GM12864 (cell line): ENCODE results near the gene RNASEH2A.

Experiments used
- DNase-seq: peaks from one replicate; pipeline ENCODE4 v3.0.0-alpha.2; 2011; ENCODE audit warnings: low read depth
- H3K4me3 ChIP-seq: 2 replicates; pipeline ENCODE4 v1.5.1; 2011; ENCODE audit warnings: mild to moderate bottlenecking, low read depth, low read length, control low read depth
- CTCF ChIP-seq: IDR thresholded peaks from 2 replicates; pipeline ENCODE4 v1.5.1; 2011; ENCODE audit warnings: low read depth, mild to moderate bottlenecking, moderate library complexity, low read length, control low read depth, inconsistent platforms; ENCODE audit errors: missing control alignments

The RNASEH2A gene

GRCh38 chr19:12786952-12787351 is 19.4 kb upstream of the RNASEH2A start:
- no peak for TF ChIP-seq CTCF

GRCh38 chr19:12787458-12787857 is 18.9 kb upstream of the RNASEH2A start:
- H3K4me3 ChIP-seq, result no peak overlapping the region
- TF ChIP-seq CTCF, result no peak
- no peak for DNase-seq

More at GRCh38 chr19:12786952-12787351, 19.4 kb upstream of the RNASEH2A start:
- DNase-seq, result no peak
- H3K4me3 ChIP-seq, result no peak overlapping the region

GRCh38 chr19:12788042-12788681 is 18.2 kb upstream of the RNASEH2A start:
- H3K4me3 ChIP-seq, result peak overlapping the region; percentile 46
- TF ChIP-seq CTCF, result no peak
- no peak for DNase-seq

- peak overlapping the region; percentile 46 for H3K4me3 ChIP-seq
- no peak for DNase-seq
- no peak for TF ChIP-seq CTCF
These were observed 17.7 kb upstream of the RNASEH2A start for GRCh38 chr19:12788682-12789097.

GRCh38 chr19:12789098-12789903 is 17.1 kb upstream of the RNASEH2A start:
- no peak for DNase-seq
- peak overlapping the region; percentile 46 for H3K4me3 ChIP-seq
- no peak for TF ChIP-seq CTCF

- H3K4me3 ChIP-seq, result peak overlapping the region; percentile 89
- DNase-seq, result peak; percentile 90
- no peak for TF ChIP-seq CTCF
These were observed 16.3 kb upstream of the RNASEH2A start for GRCh38 chr19:12789904-12790619.
